ENCODE results near the gene GARIN5B. TPM values are rescaled to one million over a fixed set of nuclear protein-coding genes. Genes with fewer than 3 reads are reported as not detected.

The GARIN5B gene
- total RNA-seq, 1 donor from 2014 or later, result not detected

DNA sequence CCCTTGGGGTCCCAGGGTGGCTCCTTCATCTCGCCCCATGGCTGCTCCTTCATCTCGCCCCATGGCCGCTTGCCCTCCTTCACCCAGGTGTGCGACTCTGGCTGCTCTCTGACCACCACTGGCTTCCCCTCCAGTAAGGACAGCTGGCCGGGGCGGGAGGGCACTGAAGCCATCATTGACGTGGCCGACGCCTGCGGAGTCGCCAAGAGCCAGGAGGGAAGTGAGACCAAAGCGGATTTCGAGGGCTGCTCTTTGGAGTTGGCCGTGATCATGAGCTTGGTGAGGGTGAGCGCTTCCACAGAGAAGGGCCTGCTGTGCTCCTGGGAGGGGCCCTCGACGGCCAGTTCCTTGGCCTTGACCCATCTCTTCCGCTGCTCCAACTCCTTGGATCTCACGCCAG is 4.6 kb downstream of the GARIN5B start:
- H3K36me3 ChIP-seq (ENCODE audit: control insufficient read depth, insufficient read depth, low read length), result no peaks in the 10 kb centered on the region
- TF ChIP-seq, protein P1, sequence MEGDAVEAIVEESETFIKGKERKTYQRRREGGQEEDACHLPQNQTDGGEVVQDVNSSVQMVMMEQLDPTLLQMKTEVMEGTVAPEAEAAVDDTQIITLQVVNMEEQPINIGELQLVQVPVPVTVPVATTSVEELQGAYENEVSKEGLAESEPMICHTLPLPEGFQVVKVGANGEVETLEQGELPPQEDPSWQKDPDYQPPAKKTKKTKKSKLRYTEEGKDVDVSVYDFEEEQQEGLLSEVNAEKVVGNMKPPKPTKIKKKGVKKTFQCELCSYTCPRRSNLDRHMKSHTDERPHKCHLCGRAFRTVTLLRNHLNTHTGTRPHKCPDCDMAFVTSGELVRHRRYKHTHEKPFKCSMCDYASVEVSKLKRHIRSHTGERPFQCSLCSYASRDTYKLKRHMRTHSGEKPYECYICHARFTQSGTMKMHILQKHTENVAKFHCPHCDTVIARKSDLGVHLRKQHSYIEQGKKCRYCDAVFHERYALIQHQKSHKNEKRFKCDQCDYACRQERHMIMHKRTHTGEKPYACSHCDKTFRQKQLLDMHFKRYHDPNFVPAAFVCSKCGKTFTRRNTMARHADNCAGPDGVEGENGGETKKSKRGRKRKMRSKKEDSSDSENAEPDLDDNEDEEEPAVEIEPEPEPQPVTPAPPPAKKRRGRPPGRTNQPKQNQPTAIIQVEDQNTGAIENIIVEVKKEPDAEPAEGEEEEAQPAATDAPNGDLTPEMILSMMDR (IDR thresholded peaks at IDR 0.05; ENCODE audit: insufficient read depth, low read length, poor library complexity, severe bottlenecking), result no peak
- DNase-seq (ENCODE audit: low read depth), result no peak
- H3K4me3 ChIP-seq (ENCODE audit: low read depth, low read length), result no peak overlapping the region
- peaks cover 19% of the 10 kb centered on the region for H3K27me3 ChIP-seq (ENCODE audit: control insufficient read depth, insufficient read depth, low read length)

GRCh38 chr19:55355213-55355821 is 7.7 kb downstream of the GARIN5B start:
- no peak for DNase-seq (ENCODE audit: low read depth)
- TF ChIP-seq, protein P1 (IDR thresholded peaks at IDR 0.05; ENCODE audit: insufficient read depth, low read length, poor library complexity, severe bottlenecking), result no peak
- no peaks in the 10 kb centered on the region for H3K36me3 ChIP-seq (ENCODE audit: control insufficient read depth, insufficient read depth, low read length)

GRCh38 chr19:55354698-55355212 is 8.3 kb downstream of the GARIN5B start, which contains the start of gene COX6B2:
TSS of gene COX6B2 (minus strand) at chr19:55354719. CDS start at chr19:55354521, 198 bp downstream.
- TF ChIP-seq, protein P1 (IDR thresholded peaks at IDR 0.05; ENCODE audit: insufficient read depth, low read length, poor library complexity, severe bottlenecking), result no peak
- peak within 1 kb of the TSS; percentile 49 for H3K4me3 ChIP-seq (ENCODE audit: low read depth, low read length)
- peaks cover 37% of the 10 kb centered on the region for H3K27me3 ChIP-seq (ENCODE audit: control insufficient read depth, insufficient read depth, low read length)
- DNase-seq (ENCODE audit: low read depth), result no peak
- H3K36me3 ChIP-seq (ENCODE audit: control insufficient read depth, insufficient read depth, low read length), result no peaks in the 10 kb centered on the region

More at GRCh38 chr19:55355213-55355821, 7.7 kb downstream of the GARIN5B start:
- peaks cover 37% of the 10 kb centered on the region for H3K27me3 ChIP-seq (ENCODE audit: control insufficient read depth, insufficient read depth, low read length)
- no peak overlapping the region for H3K4me3 ChIP-seq (ENCODE audit: low read depth, low read length)

DNA sequence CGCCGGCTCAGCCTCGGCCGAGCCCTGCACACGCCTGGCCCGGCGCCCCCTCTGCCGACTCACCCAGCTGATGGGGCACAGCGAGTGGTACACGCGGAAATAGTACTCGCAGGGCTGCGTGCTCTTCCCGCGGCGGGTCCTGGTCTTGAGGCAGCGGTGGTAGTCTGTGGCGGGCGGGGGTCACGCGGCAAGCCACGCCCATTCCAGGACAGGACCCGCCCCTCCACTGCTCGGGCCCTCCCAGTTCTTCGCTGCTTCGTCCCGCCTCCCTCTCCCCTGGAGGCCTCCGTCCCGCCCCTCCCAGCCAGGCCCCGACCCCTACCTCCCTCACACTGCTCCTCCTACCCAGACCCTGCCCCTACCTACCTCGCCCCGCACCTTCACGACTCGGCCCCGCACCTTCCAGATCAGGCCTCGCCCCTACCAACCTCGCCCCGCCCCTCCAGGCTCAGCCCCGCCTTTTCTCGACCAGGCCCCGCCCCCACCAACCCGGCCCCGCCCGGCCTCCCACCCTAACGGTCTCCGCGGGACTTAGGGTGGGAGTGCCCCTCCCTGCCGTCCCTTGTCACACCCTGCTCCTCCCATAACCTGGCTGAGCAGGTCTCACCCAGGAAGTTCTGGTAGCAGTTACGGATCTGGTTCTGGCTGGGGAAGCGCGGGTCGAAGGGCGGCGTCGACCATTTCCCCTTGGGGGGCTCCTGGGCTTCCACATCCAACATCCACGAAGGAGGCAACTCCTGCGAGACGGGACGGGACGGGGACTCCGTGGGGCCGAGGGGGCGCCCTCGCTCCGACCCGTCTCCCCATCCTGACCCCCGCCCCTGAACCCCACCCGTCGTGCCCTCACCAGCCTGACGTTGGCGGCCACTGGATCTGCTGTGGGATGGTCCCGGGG is 9.0 kb downstream of the GARIN5B start:
- H3K36me3 ChIP-seq (ENCODE audit: control insufficient read depth, insufficient read depth, low read length), result no peaks in the 10 kb centered on the region
- H3K4me3 ChIP-seq (ENCODE audit: low read depth, low read length), result peak overlapping the region; percentile 49
- DNase-seq (ENCODE audit: low read depth), result no peak
- TF ChIP-seq, protein P1 (IDR thresholded peaks at IDR 0.05; ENCODE audit: insufficient read depth, low read length, poor library complexity, severe bottlenecking), result no peak
- H3K27me3 ChIP-seq (ENCODE audit: control insufficient read depth, insufficient read depth, low read length), result peaks cover 37% of the 10 kb centered on the region

DNA sequence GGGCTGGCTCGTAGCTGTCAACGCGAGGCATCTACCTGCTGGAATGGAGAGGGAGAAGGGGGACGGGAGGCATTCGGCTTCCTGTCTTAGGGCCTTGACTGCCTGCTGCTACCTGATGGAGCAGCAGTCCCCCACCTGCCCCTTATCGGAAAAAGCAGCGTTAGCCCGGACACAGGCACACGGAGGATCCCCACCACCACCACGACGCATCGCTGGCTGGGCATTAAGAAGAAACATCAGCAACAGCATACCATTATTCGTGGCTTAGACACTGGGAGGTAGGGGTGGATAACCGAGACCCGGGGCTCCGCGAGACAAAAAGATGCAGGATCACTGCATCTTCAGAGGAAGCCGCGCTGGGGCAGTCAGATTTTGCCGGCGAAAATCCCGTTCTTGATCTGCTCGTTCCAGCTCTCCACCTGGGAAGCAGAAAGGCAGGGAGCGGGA is 9.7 kb downstream of the GARIN5B start:
- Histone ChIP-seq H3K36me3 (ENCODE audit: control insufficient read depth, insufficient read depth, low read length) (no peaks in the 10 kb centered on the region), H3K27me3 (ENCODE audit: control insufficient read depth, insufficient read depth, low read length) (peaks cover 37% of the 10 kb centered on the region), H3K4me3 (ENCODE audit: low read depth, low read length) (peak overlapping the region; percentile 49)
- DNase-seq (ENCODE audit: low read depth), result no peak
- TF ChIP-seq, protein P1 (IDR thresholded peaks at IDR 0.05; ENCODE audit: insufficient read depth, low read length, poor library complexity, severe bottlenecking), result no peak
